HG02623 (cell line): ENCODE measurements around the gene PHLDA1.
"Not testable (repeated sequence)": the region's sequence is repeated elsewhere in the genome, so short reads cannot be mapped to it uniquely, and the experiment has no call there.

Experiments
- ATAC-seq: cut with Tn5 transposase; IDR thresholded peaks from one replicate; pipeline ENCODE4 v1.9.1; 2021; ENCODE audit warnings: moderate library complexity; ENCODE audit not compliant: unreplicated experiment

The PHLDA1 gene

DNA sequence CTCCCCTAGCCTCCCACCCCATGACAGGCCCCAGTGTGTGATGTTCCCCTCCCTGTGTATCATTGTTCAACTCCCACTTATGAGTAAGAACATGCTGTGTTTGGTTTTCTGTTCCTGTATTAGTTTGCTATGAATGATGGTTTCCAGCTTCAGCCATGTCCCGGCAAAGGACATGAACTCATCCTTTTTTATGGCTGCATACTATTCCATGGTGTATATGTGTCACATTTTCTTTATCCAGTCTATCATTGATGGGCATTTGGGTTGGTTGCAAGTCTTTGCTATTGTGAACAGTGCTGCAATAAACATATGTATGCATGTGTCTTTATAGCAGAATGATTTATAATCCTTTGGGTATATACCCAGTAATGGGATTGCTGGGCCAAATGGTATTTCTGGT, 43.9 kb downstream of the PHLDA1 start:
- not testable (repeated sequence) for ATAC-seq

DNA sequence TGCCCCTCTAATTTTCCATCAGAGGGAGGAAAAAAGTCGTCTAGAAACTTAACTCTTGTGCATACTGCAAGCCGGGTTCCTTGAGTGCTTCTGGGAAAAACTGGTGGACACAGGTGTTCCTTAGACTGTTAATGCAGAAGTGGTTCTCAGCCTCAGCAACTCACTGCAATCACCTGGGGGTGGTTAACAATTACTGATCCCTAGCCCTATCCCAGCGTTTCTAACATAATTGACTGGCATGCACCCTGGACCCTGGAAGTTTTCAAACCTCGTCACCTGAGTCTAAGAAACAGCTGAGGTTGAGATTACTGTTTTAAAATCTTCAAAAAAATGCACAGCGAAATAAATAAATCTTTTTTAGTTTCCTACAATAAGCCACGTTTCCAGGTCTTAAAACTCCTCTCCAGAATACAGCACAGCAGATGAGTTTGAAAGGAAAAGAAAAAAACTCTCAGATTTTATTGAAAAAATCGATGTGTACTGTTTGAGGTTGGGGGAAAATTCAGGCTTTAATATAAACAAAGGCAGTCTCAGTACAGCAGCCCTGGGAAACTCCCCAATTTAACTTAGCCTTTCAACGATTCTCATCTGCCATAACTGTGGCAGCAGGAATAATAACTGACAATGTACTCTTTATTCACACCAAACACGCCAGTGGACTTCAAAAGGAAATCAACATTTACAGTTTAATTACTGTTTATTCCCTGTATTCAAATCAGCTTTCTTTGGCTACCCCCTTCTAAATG, 45.4 kb downstream of the PHLDA1 start:
- no peak for ATAC-seq

DNA sequence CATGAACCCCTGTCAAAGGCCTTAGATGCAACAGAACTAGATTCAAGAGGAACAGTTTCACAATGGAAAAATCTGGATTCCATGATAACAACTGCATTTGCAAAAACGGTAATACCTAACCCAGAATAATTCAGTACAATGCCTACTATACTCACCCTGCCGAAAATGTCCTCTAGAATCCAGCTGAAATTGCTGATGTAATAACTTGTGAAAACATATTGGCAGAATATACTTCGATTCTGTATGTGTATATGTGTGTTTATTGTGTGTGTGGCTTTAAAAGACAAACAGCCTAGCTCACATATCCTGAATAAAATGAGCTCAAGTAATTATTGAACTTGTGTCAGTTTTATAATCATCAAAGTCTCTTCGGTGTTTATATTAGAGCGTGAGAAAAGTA, 46.0 kb downstream of the PHLDA1 start:
- ATAC-seq: no peak

DNA sequence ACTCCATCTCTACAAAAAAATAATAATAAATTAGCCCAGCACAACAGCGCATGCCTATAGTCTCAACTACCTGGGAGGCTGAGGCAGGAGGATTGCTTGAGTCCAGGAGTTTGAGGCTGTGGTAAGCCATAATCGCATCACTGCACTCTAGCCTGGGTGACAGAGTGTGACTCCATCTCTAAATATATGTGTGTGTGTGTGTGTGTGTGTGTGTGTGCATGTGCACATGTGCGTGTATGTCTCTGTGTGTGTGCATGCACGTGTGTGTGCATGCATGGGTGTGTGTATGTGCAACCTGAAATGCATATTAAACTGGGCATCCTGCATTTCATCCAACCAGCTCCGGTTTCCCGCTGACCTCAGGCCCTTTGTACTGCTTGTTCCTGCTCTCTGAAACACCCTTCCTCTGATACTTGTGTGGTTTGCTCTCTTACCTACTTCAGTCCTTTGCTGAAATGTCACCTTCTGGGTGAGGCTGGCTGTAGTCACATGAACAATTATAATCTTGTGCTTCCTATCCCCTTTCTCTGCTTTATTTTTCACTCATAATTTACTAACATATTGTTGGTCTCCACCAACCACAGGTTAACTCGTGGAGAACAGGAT, 46.9 kb downstream of the PHLDA1 start:
- no peak for ATAC-seq

- ATAC-seq: not testable (repeated sequence)
Measured at GRCh38 chr12:75983851-75984250, 47.7 kb downstream of the PHLDA1 start.

DNA sequence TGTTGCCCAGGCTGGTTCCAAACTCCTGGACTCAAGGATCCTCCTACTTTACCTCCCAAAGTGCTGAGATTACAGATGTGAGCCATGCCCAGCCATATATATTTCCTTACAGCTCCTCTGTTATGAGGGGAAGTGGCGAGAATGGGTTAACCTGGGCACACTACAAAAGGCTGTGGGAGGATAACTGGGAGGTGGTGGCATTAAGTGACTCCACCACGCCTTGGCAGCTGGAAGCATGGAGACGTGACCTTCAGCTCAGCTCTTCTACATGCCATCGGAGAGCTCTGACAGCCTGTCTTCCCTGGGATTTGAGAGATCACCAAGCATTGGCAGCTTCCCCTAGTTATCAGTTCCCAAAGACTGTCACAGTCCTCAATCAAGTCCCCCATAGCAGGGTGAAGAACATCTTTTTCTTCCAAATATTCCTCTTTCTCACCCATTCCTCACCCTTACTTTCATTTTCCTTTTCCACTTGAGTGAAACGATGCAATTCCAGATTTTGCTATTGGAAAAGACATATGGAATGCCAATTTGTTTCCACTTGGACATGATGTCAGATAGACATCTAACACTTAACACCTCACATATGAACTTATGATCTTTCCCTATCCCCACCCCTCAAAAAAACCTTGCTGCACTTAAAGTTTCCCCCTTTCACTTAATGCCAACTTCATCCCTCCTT, 48.5 kb downstream of the PHLDA1 start:
- ATAC-seq: no peak

- ATAC-seq: no peak
Measured at GRCh38 chr12:75982169-75982564, 49.4 kb downstream of the PHLDA1 start.

DNA sequence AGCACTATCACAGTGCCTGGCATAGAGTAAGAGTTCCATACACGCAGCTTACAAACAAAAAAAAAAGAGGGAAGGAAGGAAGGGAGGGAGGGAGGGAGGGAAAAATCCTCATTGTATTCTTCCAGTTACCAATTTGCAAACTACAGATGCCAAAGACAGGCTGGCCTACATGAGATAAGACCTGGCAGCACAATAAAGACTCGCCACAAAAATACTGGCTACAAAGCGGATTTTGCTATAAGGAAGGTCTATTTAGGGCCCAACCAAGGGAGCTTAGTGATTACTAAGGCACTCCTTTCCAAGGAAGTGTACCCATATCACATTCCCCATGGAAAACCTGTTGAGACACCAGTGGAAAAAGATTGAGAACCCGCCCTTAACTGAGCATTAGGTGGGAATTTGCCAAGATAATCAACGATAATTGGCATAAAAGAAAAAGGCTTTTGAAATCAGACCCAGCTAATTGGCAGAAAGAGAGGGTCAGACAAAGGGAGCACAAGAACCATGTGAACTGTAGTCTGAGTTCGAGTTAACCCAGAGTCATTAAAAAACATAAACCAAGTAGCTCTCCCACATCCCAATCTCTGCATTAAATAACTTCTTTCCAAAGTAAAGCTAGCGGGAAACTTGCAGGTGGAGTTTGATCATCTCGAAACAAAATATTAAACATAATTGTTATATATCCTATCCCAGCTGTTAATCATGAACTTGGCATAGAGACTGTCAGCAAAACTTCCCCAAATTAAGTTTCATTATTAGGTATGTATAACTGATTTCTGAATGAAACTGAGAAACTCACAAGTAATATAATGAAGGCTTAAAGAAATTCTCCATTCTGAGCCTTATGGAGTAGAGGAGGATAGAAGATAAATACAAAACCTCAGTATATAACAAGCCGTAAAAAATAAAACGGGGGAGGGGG, 50.1 kb downstream of the PHLDA1 start:
- peak; percentile 36 for ATAC-seq

- no peak for ATAC-seq
Measured at GRCh38 chr12:75979181-75979580, 52.4 kb downstream of the PHLDA1 start.

DNA sequence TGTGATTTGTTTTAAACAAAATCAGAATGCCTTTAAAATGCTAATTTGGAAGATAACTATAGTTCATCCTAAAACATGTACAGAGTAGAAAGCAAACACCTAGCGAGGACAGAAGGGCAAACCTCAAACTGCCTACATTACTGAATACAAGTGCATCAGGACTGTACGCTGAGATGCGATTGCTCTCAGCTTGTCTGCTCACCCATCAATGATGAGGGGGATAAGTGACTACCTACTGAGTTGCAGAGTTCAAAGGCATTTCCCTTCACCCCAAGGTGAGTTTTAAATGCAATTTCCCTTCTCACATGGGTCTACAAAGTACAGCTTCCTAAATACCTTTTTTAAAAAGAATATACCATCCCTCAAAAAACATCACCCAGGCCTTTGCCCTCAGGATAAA, 52.9 kb downstream of the PHLDA1 start:
- no peak for ATAC-seq

DNA sequence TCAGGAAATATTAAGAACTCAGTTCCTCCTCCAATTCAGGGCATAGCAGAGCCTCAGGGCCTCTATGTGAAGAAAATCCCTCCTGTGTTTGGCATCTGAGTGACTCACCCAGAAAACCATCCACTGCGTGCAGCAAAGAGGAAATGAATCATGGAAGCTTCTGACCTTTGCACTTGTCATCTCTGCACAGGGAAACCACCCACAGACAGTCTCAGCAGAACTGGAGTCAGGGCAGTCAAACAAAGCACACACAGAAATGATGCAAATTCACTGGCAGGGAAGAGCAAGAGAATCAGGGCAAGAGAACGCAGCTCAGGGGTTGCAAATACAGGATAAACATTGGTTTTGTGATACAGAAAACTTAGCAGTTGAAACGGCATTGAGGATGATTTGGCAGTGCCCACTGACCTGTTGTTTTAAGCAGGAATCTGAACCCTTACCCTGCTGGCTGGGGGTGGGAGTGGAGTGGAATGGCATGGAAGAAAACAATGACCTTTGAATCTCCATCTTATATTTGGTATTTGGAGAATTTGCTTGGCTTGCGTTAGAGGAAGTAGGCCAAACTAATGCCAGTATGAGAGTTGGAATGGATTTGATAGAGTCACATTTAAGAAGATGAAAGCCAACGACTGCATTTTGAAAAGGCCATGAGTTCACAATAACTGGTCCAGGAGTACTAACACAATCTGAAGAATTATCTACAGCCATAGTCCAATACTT, 53.5 kb downstream of the PHLDA1 start:
- ATAC-seq: peak; percentile 97

GRCh38 chr12:75977590-75977951, 54.0 kb downstream of the PHLDA1 start:
- no peak for ATAC-seq

- no peak for ATAC-seq
Measured at GRCh38 chr12:75976913-75977312, 54.7 kb downstream of the PHLDA1 start.

DNA sequence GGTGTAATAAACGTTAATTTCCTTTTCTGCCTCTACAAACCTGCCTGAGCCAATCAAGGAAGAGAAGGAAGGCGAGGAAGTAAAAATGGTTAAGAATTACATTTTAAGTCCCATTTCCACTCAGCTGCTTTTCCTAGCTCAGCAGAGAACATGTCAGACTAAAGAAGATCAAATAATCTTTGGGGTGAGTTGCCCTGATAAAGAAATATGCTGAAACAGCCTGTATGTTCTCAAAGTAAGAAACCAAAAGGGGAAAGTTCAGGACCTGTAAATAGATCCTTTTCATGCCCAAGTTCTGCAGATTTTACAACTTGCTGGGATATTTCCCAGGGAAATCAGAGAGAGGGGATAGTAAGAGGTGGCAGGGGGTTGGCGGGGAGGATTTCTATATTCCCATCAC, 55.5 kb downstream of the PHLDA1 start:
- no peak for ATAC-seq

DNA sequence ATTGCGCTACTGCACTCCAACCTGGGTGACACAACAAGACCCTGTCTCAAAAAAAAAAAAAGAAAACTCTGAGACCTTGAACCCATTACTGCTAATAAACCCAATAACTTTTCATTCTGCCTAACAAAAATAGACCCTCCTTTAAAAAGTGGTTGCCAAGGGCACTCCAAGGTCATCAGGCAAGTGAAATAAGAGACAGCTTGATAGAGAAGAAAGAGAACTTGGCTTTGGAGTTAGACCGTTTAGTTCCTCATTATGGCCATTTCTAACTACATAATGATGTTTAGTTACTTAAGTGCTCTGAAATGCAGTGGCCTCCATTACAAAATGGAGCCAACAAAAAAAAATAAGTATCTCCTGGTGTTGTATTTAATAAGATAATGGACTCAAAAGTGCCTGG, 55.9 kb downstream of the PHLDA1 start:
- no peak for ATAC-seq
